Testis (tissue), 3 donors: ENCODE data around the gene SMARCD1. TPM values are rescaled to one million over a fixed set of nuclear protein-coding genes. Genes with fewer than 3 reads are reported as not detected.

ENCODE experiments used
- DNase-seq: peaks from one replicate; pipeline ENCODE4 v3.0.0-alpha.2; 2019
- H3K27ac ChIP-seq, 2 donors: fragments of 200-600 bp; sonication (generic); one replicate each; pipeline ENCODE4 v1.5.1; 2019
- H3K27me3 ChIP-seq: fragments of 200-600 bp; sonication (generic); one replicate; pipeline ENCODE4 v1.5.1; 2019
- H3K36me3 ChIP-seq: fragments of 200-600 bp; sonication (generic); one replicate; pipeline ENCODE4 v1.5.1; 2017; ENCODE audit warnings: low read depth; ENCODE audit errors: missing control alignments
- H3K4me1 ChIP-seq: fragments of 200-600 bp; sonication (generic); one replicate; pipeline ENCODE4 v1.5.1; 2019
- H3K4me3 ChIP-seq, 2 donors: fragments of 200-600 bp; sonication (generic); one replicate each; pipeline ENCODE4 v1.5.1; 2017 to 2019
- H3K9me3 ChIP-seq: fragments of 200-600 bp; sonication (generic); one replicate; pipeline ENCODE4 v1.5.1; 2017
- POLR2A ChIP-seq: fragments of 450-650 bp; IDR thresholded peaks from one replicate; pipeline ENCODE4 v1.6.1; 2017; ENCODE audit warnings: antibody characterized with exemption, mild to moderate bottlenecking, moderate library complexity
- WGBS, 2 donors: methylation state at CpG; one replicate each; pipeline ENCODE4 v1.1.5; 2018; 5-methylcytosine and 5-hydroxymethylcytosine counted together
- intact Hi-C: fragments of 100-400 bp; cut with DNase I; formaldehyde crosslinking; loops from one replicate; pipeline ENCODE4 v1.15.1; 2023; ENCODE audit warnings: low total_unique reads
- polyA plus RNA-seq: library from polyadenylated mRNA; stranded (reverse); fragments of 350-450 nt; fragmentation: Illumina TruSeq; extraction: RNeasy Lipid Tissue Mini Kit (QIAGEN cat#74804); gene quantifications from one replicate; pipeline ENCODE4 v1.2.3, GENCODE V29; 2014; ENCODE audit warnings: low read depth, low replicate concordance; ENCODE audit not compliant: insufficient read depth
- total RNA-seq, 2 donors: library from RNA; depleted of rRNA; stranded (reverse); fragments of >200 nt; gene quantifications; one replicate each; pipeline ENCODE4 v1.2.3, GENCODE V29; 2016
- TF ChIP-seq, protein P1 (sequence below), 3 experiments: fragments of 450-650 bp in 2 of 3; fragments of 200-600 bp in 1 of 3; sonication (generic) in 1 of 3; IDR thresholded peaks; one replicate each; pipeline ENCODE4 v1.5.1; 2016 to 2019; ENCODE audit warnings: antibody characterized with exemption in 3 of 3, mild to moderate bottlenecking in 2 of 3, moderate library complexity in 1 of 3

Gene SMARCD1
- total and polyA plus RNA-seq, 3 donors from 2014 or later: 67.3 to 99.0 (median 87.6) TPM

DNA sequence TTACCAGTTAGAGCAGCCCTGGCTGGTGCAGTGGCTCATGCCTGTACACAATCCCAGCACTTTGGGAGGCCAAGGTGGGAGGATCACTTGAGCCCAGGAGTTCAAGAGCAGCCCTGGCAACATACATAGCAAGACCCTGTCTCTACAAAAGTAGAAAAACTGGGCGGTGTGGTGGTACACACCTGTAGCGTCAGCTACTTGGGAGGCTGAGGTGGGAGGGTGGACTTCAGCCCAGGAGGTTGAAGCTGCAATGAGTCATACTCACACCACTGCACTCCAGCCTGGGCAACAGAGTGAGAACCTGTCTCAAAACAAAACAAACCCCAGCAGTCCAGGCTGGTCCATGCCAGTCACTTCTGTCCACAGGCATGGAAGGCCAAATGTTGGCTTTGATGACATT is 34.2 kb downstream of the SMARCD1 start:
- no peaks in the 10 kb centered on the region for H3K9me3 ChIP-seq
- H3K4me1 ChIP-seq: peaks cover 6% of the 10 kb centered on the region
- TF ChIP-seq, protein P1, sequence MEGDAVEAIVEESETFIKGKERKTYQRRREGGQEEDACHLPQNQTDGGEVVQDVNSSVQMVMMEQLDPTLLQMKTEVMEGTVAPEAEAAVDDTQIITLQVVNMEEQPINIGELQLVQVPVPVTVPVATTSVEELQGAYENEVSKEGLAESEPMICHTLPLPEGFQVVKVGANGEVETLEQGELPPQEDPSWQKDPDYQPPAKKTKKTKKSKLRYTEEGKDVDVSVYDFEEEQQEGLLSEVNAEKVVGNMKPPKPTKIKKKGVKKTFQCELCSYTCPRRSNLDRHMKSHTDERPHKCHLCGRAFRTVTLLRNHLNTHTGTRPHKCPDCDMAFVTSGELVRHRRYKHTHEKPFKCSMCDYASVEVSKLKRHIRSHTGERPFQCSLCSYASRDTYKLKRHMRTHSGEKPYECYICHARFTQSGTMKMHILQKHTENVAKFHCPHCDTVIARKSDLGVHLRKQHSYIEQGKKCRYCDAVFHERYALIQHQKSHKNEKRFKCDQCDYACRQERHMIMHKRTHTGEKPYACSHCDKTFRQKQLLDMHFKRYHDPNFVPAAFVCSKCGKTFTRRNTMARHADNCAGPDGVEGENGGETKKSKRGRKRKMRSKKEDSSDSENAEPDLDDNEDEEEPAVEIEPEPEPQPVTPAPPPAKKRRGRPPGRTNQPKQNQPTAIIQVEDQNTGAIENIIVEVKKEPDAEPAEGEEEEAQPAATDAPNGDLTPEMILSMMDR (IDR thresholded peaks at IDR 0.05): no peak
- TF ChIP-seq POLR2A: no peak
- no peaks in the 10 kb centered on the region for H3K27me3 ChIP-seq
- WGBS, 2 donors: 100% methylated on average over 2 of the region's 2 CpGs
- no peaks in the 10 kb centered on the region for H3K36me3 ChIP-seq
- no peak overlapping the region for H3K4me3 ChIP-seq
- intact Hi-C loops: no loop called here
- H3K27ac ChIP-seq: no peak overlapping the region
- no peak for DNase-seq

DNA sequence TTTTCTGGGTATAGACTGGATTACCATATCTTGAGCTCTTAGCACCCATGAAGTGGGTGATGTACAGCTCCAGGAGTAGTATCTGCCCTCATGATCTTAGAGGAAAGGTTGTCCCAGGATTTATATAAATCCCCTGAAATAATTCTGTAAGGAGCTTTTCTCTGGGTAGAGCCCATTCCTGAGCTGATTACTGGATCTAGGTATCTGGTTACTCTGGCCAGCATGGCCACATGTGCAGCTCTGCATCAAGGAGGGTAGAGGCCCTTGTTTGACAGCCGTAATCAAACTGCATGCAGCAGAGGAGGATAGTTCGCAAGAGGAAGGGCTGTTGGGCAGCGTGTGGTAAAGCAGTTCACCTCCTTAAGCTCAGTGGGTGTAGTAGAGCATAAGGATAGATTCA is 35.4 kb downstream of the SMARCD1 start:
- H3K36me3 ChIP-seq: no peaks in the 10 kb centered on the region
- no peak for DNase-seq
- H3K27me3 ChIP-seq: no peaks in the 10 kb centered on the region
- no peak overlapping the region for H3K4me3 ChIP-seq
- peaks cover 6% of the 10 kb centered on the region for H3K4me1 ChIP-seq
- no peak overlapping the region for H3K27ac ChIP-seq
- no peak for TF ChIP-seq POLR2A
- TF ChIP-seq, protein P1 (IDR thresholded peaks at IDR 0.05): no peak
- intact Hi-C loops: no loop called here
- no peaks in the 10 kb centered on the region for H3K9me3 ChIP-seq
- 91 to 95% methylated on average over 3 of the region's 3 CpGs for WGBS, 2 donors

DNA sequence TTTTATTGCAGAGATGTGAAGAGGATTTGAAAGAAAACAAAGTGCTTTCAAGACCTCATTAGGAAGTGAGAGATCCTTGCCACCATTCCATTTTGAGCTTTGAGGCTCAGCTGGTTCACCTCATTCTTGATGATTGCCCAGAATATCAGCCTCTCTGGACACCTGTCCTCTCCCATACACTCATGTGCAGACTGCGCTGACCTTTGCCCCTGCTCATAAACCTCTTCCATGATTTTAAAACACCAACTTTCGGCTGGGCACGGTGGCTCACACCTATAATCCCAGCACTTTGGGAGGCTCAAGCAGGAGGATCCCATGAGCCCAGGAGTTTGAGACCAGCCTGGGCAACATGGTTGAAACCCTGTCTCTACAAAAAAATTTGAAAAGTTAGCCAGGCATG is 35.8 kb downstream of the SMARCD1 start:
- no peaks in the 10 kb centered on the region for H3K9me3 ChIP-seq
- no peak for DNase-seq
- H3K36me3 ChIP-seq: no peaks in the 10 kb centered on the region
- no peaks in the 10 kb centered on the region for H3K27me3 ChIP-seq
- no peak overlapping the region for H3K27ac ChIP-seq
- TF ChIP-seq POLR2A: no peak
- TF ChIP-seq, protein P1 (IDR thresholded peaks at IDR 0.05): no peak
- peaks cover 6% of the 10 kb centered on the region for H3K4me1 ChIP-seq
- WGBS, 2 donors: 95 to 98% methylated on average over 3 of the region's 3 CpGs
- intact Hi-C loops: no loop called here
- no peak overlapping the region for H3K4me3 ChIP-seq

DNA sequence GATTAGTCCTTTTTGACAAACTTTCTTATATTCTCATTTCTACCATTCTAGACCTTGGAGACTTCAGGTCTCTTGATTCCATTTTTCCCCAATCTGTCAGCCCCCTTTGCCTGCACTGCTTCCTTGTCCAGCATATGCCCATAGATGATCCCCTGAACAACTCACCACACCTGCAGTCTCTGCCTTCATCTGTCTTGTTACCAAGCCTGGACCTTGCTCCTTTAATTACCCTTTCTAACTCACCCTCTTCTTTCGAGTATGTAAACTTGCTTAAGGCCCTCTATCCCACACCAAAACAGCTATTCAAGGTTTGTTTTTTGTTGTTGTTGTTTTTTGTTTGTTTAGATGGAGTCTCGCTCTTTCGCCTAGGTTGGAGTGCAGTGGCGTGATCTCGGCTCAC is 36.5 kb downstream of the SMARCD1 start:
- H3K27ac ChIP-seq: no peak overlapping the region
- H3K4me1 ChIP-seq: peaks cover 6% of the 10 kb centered on the region
- H3K27me3 ChIP-seq: no peaks in the 10 kb centered on the region
- no peak overlapping the region for H3K4me3 ChIP-seq
- no peak for DNase-seq
- intact Hi-C loops: no loop called here
- H3K36me3 ChIP-seq: no peaks in the 10 kb centered on the region
- 88 to 98% methylated on average over 5 of the region's 5 CpGs for WGBS, 2 donors
- no peaks in the 10 kb centered on the region for H3K9me3 ChIP-seq
- TF ChIP-seq, protein P1 (IDR thresholded peaks at IDR 0.05): no peak
- no peak for TF ChIP-seq POLR2A

DNA sequence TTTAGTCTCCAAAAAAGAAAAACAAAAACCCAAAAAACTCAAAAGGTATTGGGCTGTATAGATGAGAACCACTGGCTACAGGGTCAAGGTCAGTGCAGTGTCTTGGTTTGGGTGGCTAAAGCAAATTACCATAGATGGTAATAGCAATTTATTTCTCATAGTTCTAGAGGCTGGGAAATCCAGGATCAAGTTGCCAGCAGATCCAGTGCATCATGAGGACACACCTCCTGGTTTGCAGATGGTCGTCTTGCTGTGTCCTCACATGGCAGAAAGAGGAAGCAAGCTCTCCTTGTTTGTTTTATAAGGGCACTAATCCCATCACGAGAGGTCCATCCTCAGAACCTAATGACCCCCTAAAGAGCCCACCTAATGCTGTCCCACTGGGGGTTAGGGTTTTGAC is 38.1 kb downstream of the SMARCD1 start:
- Histone ChIP-seq H3K27ac (no peak overlapping the region), H3K36me3 (no peaks in the 10 kb centered on the region), H3K9me3 (no peaks in the 10 kb centered on the region), H3K27me3 (no peaks in the 10 kb centered on the region), H3K4me3 (no peak overlapping the region), H3K4me1 (no peaks in the 10 kb centered on the region)
- DNase-seq: no peak
- WGBS, 2 donors: 68 to 74% methylated on average over 2 of the region's 2 CpGs
- intact Hi-C loops: no loop called here
- TF ChIP-seq POLR2A: no peak
- TF ChIP-seq, protein P1 (IDR thresholded peaks at IDR 0.05): no peak
